HFFc6 (cell line): ENCODE data around the gene FBXO41. TPM values are rescaled to one million over a fixed set of nuclear protein-coding genes. Genes with fewer than 3 reads are reported as not detected.

Experiments
- DNase-seq: peaks from one replicate; pipeline ENCODE4 v3.0.0-alpha.2; 2018
- H3K27ac Mint-ChIP-seq: 2 replicates; pipeline ENCODE4 v1.8.0; 2020; ENCODE audit warnings: mild to moderate bottlenecking, mixed read lengths
- H3K27me3 Mint-ChIP-seq: 2 replicates; pipeline ENCODE4 v1.8.0; 2021; ENCODE audit warnings: mild to moderate bottlenecking, moderate library complexity, mixed read lengths; ENCODE audit not compliant: insufficient read depth
- H3K36me3 Mint-ChIP-seq: 2 replicates; pipeline ENCODE4 v1.8.0; 2021; ENCODE audit warnings: low read depth, mixed read lengths
- H3K4me1 Mint-ChIP-seq: 2 replicates; pipeline ENCODE4 v1.8.0; 2020; ENCODE audit warnings: low read depth, mixed read lengths
- H3K4me3 Mint-ChIP-seq: 2 replicates; pipeline ENCODE4 v1.8.0; 2020; ENCODE audit warnings: mild to moderate bottlenecking, moderate library complexity, mixed read lengths
- H3K9me3 Mint-ChIP-seq: 2 replicates; pipeline ENCODE4 v1.8.0; 2020; ENCODE audit warnings: mild to moderate bottlenecking, mixed read lengths
- CTCF ChIP-seq: fragments of 200-600 bp; sonication (generic); IDR thresholded peaks from 2 replicates; pipeline ENCODE4 v1.5.0; 2021; ENCODE audit warnings: antibody characterized with exemption, mild to moderate bottlenecking
- total RNA-seq, 6 experiments: library from RNA; stranded (reverse); fragmentation: NEBNext Ultra II Directional; extraction: Animal tissue kit (Norgen Biotek cat#: 25700); gene quantifications; 2 replicates in 1 of 6; 3 replicates in 5 of 6; pipeline ENCODE4 v1.2.3, GENCODE V29; 2021

The FBXO41 gene
- total RNA-seq, 6 experiments from 2014 or later, result 0.80 to 1.7 (median 1.4) TPM

DNA sequence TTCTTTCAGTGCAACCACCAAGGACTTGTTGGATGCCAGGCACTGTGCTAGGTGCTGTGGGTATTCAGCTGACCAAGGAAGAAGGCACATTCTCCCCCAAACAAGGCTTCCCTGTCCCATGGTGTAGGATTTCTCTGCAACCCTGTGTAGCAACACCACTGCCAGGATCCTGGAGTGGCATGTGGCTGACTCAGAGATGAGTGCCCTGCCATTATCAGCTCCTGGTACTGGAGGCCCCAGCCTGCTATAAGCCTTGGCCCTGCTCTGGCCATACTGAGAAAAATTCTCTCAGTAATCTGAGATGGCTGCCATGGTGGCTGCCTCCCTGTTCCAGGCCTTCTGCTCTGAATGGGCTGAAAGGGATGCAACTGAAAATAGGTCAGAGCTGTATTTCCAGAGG lies 66.0 kb downstream of the FBXO41 start:
- peak; percentile 56 for DNase-seq
- peaks cover 2% of the 10 kb centered on the region; the same call in 1 of the 2 replicates for H3K27me3 Mint-ChIP-seq
- H3K9me3 Mint-ChIP-seq, result no peaks in the 10 kb centered on the region
- no peak for TF ChIP-seq CTCF
- H3K4me3 Mint-ChIP-seq, result no peak overlapping the region
- H3K36me3 Mint-ChIP-seq, result peaks cover 11% of the 10 kb centered on the region
- peak overlapping the region; percentile 29; the same call in 1 of the 2 replicates for H3K27ac Mint-ChIP-seq
- peaks cover 45% of the 10 kb centered on the region for H3K4me1 Mint-ChIP-seq

DNA sequence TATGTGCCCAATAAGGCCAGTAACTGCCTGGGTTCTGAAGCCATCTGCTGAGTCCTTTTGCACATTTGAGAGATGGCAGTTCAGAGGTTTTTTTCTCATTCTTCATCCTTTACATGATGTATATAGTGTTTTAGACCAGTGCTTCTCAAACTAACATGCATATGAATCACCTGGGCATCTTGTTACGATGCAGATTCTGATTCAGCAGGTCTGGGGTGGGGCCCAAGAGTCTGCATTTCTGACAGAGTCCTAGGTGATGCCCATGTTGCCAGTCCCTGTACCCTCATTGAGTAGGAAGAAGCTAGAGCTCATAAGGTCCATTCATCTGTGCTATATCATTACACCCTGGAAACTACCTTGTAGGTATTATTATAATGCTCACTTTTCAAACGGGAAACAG lies 66.5 kb downstream of the FBXO41 start:
- Mint-ChIP-seq H3K4me3 (no peak overlapping the region), H3K36me3 (peaks cover 11% of the 10 kb centered on the region), H3K27me3 (peaks cover 2% of the 10 kb centered on the region; the same call in 1 of the 2 replicates), H3K9me3 (no peaks in the 10 kb centered on the region), H3K27ac (peak overlapping the region; percentile 14; the same call in 1 of the 2 replicates), H3K4me1 (peaks cover 45% of the 10 kb centered on the region)
- DNase-seq, result no peak
- no peak for TF ChIP-seq CTCF

DNA sequence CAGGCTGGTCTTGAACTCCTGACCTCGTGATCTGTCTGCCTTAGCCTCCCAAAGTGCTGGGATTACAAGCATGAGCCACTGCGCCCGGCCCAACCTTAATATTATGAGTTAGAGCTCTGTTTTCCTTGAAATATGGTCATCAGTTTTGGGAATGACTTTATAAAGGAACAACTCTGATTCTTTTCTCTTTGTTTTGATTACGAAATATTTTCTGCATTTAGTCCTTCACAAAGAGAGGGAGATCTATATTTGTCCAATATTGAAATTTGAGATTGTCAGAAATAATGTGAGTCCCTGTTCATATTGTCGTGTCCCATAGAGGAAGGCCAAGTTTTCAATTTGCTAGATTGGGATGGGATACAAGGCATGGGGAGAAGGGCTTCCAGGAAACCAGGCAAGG lies 67.1 kb downstream of the FBXO41 start:
- H3K9me3 Mint-ChIP-seq, result no peaks in the 10 kb centered on the region
- H3K4me3 Mint-ChIP-seq, result no peak overlapping the region
- peaks cover 50% of the 10 kb centered on the region for H3K4me1 Mint-ChIP-seq
- no peak for TF ChIP-seq CTCF
- peaks cover under 1% of the 10 kb centered on the region; the same call in 1 of the 2 replicates for H3K27me3 Mint-ChIP-seq
- peaks cover 9% of the 10 kb centered on the region for H3K36me3 Mint-ChIP-seq
- DNase-seq, result no peak
- no peak overlapping the region for H3K27ac Mint-ChIP-seq

- H3K27me3 Mint-ChIP-seq, result no peaks in the 10 kb centered on the region; the same call in 1 of the 2 replicates
These were observed 69.0 kb downstream of the FBXO41 start for GRCh38 chr2:73215254-73215653.

GRCh38 chr2:73214120-73215035 lies 69.9 kb downstream of the FBXO41 start, which contains the start of gene SMYD5:
Gene SMYD5, plus strand, starts transcription at chr2:73214245. Its CDS starts 22 bp downstream, at chr2:73214267.
- Mint-ChIP-seq H3K9me3 (no peaks in the 10 kb centered on the region), H3K4me3 (peak within 1 kb of the TSS; percentile 99), H3K36me3 (no peaks in the 10 kb centered on the region), H3K27ac (peak within 1 kb of the TSS; percentile 96), H3K27me3 (peaks cover 5% of the 10 kb centered on the region), H3K4me1 (peaks cover 53% of the 10 kb centered on the region)
- no peak for TF ChIP-seq CTCF
- peak; percentile 66 for DNase-seq

More at GRCh38 chr2:73215254-73215653, 69.0 kb downstream of the FBXO41 start:
- peaks cover 53% of the 10 kb centered on the region for H3K4me1 Mint-ChIP-seq
- H3K36me3 Mint-ChIP-seq, result no peaks in the 10 kb centered on the region
- TF ChIP-seq CTCF, result no peak
- H3K27ac Mint-ChIP-seq, result peak overlapping the region; percentile 96
- DNase-seq, result no peak
- no peaks in the 10 kb centered on the region for H3K9me3 Mint-ChIP-seq
- H3K4me3 Mint-ChIP-seq, result peak overlapping the region; percentile 99
